Measurements from ENCODE around the gene FN3KRP. TPM values are rescaled to one million over a fixed set of nuclear protein-coding genes. Genes with fewer than 3 reads are reported as not detected.
"Not testable (repeated sequence)": the region's sequence is repeated elsewhere in the genome, so short reads cannot be mapped to it uniquely, and the experiment has no call there.

Gene FN3KRP
- total and polyA plus RNA-seq, 12 donors: 6.8 to 41.2 (median 25.4) TPM

DNA sequence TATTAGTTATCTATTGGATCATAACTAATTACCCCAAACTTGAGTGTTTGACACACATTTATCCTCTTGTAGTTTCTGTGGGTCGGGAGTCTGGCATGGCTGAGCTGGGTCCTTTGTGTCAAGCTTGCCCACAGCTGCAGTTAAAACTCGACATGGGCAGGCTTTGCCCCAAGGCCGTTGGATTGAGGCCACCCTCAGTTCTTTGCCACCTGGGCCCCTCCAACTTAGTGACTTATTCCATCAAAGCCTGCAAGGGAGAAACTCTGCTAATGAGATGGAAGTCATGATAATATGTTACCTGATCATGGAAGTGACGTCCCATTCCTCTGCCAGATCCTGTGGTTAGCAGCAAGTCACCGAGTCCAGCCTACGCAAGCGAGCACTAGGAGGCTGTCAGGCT is 52.5 kb downstream of the FN3KRP start:
- Histone ChIP-seq H3K9me3 (replicated peaks in 1 of 3) (no peaks in the 10 kb centered on the region), H3K27me3 (no peaks in the 10 kb centered on the region), H3K4me3 (no peak overlapping the region), H3K27ac (no peak overlapping the region), H3K36me3 (replicated peaks in 1 of 2) (no peaks in the 10 kb centered on the region), H3K4me1 (replicated peaks in 1 of 2) (no peaks in the 10 kb centered on the region)
- TF ChIP-seq POLR2A (IDR thresholded peaks at IDR 0.05): no peak
- TF ChIP-seq, protein P1, sequence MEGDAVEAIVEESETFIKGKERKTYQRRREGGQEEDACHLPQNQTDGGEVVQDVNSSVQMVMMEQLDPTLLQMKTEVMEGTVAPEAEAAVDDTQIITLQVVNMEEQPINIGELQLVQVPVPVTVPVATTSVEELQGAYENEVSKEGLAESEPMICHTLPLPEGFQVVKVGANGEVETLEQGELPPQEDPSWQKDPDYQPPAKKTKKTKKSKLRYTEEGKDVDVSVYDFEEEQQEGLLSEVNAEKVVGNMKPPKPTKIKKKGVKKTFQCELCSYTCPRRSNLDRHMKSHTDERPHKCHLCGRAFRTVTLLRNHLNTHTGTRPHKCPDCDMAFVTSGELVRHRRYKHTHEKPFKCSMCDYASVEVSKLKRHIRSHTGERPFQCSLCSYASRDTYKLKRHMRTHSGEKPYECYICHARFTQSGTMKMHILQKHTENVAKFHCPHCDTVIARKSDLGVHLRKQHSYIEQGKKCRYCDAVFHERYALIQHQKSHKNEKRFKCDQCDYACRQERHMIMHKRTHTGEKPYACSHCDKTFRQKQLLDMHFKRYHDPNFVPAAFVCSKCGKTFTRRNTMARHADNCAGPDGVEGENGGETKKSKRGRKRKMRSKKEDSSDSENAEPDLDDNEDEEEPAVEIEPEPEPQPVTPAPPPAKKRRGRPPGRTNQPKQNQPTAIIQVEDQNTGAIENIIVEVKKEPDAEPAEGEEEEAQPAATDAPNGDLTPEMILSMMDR (IDR thresholded peaks at IDR 0.05): no peak
- intact Hi-C loops (cut with DNase I): no loop called here
- 90 to 94% (median 91%) methylated on average over 5 to 7 of the region's 7 CpGs for WGBS, 4 donors
- DNase-seq: no peak

DNA sequence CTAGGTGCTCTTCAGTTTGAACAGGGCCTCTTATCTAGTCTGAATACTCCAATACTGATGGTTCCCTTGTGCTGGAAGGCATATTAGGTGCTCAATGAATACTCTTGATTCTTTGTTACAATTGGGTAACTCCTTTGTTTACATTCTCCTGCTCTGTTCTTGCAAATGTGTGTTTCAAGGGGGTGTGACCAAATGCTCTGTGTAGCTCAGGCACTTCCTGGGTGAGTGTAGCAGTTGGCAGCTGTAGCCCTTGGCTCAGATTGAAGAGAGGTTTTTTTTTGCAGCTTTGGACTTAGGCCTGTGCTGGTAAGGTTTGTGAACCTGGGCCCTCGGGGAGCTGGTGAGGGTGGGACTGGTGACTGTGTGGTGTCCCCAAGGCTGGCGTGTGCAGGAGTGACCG is 55.5 kb downstream of the FN3KRP start:
- WGBS, 4 donors: 92 to 100% (median 92%) methylated on average over 1 to 3 of the region's 3 CpGs
- intact Hi-C loops (cut with DNase I): no loop called here
- Histone ChIP-seq H3K27me3 (no peaks in the 10 kb centered on the region), H3K9me3 (replicated peaks in 1 of 3) (no peaks in the 10 kb centered on the region), H3K4me3 (no peak overlapping the region), H3K36me3 (replicated peaks in 1 of 2) (no peaks in the 10 kb centered on the region), H3K4me1 (replicated peaks in 1 of 2) (no peaks in the 10 kb centered on the region), H3K27ac (no peak overlapping the region)
- TF ChIP-seq, protein P1 (IDR thresholded peaks at IDR 0.05): no peak
- TF ChIP-seq POLR2A (IDR thresholded peaks at IDR 0.05): no peak
- DNase-seq: no peak

DNA sequence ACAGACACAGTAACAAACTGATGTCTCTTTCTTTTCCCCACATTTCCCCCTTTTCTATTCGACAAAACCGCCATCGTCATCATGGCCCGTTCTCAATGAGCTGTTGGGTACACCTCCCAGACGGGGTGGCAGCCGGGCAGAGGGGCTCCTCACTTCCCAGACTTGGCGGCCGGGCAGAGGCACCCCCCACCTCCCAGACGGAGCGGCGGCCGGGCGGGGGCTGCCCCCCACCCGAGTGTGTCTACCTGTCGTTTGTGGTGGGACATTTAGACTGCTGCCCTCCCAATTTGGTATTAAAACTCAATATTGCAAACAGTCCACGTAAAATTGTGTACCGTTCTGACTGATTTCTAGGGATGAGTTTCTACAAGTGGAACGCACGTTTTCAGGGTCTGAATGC is 58.0 kb downstream of the FN3KRP start:
- 86 to 89% (median 87%) methylated on average over 19 of the region's 19 CpGs for WGBS, 4 donors
- H3K27ac ChIP-seq; intact Hi-C loops (cut with DNase I); DNase-seq; H3K4me1 ChIP-seq (replicated peaks in 1 of 2); H3K36me3 ChIP-seq (replicated peaks in 1 of 2); H3K9me3 ChIP-seq (replicated peaks in 1 of 3); H3K27me3 ChIP-seq; H3K4me3 ChIP-seq: not testable (repeated sequence)

DNA sequence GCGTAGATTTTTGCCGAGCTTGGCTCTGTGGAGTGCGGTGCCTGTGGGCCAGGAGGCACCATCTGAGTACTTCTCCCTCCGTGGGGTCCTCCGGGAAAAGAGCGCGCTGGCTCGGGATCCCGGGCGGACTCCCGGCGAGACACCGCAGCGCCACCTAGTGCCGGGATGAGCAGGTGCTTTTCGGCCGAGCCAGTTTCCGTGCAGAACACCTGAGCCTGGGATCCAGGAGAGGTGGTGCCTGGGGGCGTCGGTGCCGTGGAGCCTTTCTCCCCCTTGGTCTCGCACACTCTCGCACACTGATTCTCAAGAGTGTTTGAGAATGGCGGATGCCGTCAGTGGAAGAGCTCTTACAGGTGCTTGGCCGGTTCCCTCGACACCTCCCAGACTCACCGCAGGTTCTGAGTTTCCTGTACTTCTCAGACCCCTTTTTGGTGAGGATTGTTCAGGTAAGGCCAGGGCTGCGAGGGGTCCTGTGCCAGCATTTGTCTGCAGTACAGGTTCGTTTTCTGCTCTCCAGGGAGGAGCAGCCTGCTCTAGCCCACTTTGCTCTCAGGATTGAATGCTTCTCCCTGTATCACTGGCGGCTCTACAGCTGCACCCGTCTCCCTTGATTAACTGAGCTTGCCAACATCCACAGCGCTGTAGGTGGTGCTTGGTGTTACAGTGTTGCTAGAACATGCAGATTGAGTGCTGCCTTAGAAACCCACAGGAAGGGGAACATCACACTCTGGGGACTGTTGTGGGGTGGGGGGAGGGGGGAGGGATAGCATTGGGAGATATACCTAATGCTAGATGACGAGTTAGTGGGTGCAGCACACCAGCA is 58.7 kb downstream of the FN3KRP start:
- no peaks in the 10 kb centered on the region for H3K9me3 ChIP-seq (replicated peaks in 1 of 3)
- intact Hi-C loops (cut with DNase I): loop anchor here in 1 of 2 donors (5.0 kb wide), 1 partner anchor 423 kb away; no protein-coding TSS in a partner anchor
- no peak overlapping the region for H3K4me3 ChIP-seq

More for the DNA sequence above, 58.7 kb downstream of the FN3KRP start:
- TF ChIP-seq, protein P1 (IDR thresholded peaks at IDR 0.05): peak; percentile 54 to 78 (median 72)
- TF ChIP-seq POLR2A (IDR thresholded peaks at IDR 0.05): no peak
- 40 to 50% (median 43%) methylated on average over 25 to 33 of the region's 34 CpGs for WGBS, 4 donors
- H3K27me3 ChIP-seq: no peaks in the 10 kb centered on the region
- no peaks in the 10 kb centered on the region for H3K36me3 ChIP-seq (replicated peaks in 1 of 2)
- no peaks in the 10 kb centered on the region for H3K4me1 ChIP-seq (replicated peaks in 1 of 2)
- DNase-seq: peak; percentile 47 to 79 (median 58)
- no peak overlapping the region for H3K27ac ChIP-seq

All from adrenal gland (tissue), 12 donors.